NCI-H526 (cell line): ENCODE data around the gene MOV10L1.

Experiments
- DNase-seq, 2 experiments: peaks; one replicate each; lab custom pipeline; 2025; lab: John Stamatoyannopoulos, UW

The MOV10L1 gene

DNA sequence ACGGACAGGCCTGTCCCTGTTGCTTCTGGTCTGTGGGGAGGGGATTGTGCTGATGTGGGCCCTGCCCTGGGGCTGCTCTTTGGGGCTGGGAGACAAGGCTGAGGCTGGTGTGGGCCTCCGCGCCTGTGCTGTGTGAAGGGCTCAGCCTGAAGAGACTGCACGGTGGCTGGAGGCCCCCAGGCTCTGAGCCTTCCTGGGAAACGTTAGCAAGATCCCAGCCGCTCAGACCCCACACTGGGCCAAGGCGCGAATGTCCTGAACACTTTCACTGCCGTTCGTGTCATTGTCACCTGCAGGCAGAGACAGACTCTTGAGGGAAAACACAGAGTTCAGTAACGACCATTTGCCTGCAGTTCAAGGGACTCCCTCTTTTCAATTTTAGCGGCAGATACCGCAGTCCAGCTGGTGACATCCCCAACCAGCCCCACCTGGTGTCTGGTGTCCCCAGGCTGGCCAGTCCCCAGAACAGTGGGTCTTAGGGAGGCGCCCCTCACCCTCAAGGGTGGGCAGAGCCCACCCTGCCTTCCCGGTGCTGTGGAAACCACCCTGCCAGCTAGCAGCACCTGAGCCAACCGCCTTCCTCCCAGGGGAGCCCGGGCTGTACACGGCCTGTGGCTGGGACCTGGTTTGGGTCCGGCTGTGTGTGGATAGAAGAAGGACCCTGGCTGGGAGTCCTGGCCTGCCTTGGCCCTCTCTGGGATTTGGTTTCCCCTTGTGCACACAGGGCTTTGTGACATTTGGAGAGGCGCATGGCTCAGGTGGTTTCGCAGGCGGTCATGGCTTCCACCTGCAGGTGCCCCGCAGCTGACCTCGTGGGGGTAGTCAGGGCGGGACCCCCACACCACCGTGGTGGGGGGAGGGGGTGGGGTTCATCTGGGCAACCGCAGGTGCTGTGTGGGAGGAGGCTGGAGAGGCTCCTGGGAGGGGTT is 86.4 kb downstream of the MOV10L1 start:
- no peak for DNase-seq

DNA sequence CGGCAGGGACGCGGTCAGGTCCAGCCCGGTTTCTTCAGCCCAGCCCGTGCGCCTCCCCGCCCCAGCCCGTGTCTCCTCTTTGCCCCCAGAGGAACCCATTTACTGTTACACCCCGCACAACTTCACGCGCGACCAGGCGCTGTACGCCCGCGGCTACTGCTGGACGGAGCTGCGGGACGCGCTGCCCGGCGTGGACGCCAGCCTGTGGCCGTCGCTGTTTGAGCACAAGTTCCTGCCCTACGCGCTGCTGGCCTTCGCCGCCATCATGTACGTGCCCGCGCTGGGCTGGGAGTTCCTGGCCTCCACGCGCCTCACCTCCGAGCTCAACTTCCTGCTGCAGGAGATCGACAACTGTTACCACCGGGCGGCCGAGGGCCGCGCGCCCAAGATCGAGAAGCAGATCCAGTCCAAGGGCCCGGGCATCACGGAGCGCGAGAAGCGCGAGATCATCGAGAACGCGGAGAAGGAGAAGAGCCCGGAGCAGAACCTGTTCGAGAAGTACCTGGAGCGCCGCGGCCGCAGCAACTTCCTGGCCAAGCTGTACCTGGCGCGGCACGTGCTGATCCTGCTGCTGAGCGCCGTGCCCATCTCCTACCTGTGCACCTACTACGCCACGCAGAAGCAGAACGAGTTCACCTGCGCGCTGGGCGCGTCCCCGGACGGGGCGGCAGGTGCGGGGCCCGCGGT is 87.2 kb downstream of the MOV10L1 start:
- no peak for DNase-seq

DNA sequence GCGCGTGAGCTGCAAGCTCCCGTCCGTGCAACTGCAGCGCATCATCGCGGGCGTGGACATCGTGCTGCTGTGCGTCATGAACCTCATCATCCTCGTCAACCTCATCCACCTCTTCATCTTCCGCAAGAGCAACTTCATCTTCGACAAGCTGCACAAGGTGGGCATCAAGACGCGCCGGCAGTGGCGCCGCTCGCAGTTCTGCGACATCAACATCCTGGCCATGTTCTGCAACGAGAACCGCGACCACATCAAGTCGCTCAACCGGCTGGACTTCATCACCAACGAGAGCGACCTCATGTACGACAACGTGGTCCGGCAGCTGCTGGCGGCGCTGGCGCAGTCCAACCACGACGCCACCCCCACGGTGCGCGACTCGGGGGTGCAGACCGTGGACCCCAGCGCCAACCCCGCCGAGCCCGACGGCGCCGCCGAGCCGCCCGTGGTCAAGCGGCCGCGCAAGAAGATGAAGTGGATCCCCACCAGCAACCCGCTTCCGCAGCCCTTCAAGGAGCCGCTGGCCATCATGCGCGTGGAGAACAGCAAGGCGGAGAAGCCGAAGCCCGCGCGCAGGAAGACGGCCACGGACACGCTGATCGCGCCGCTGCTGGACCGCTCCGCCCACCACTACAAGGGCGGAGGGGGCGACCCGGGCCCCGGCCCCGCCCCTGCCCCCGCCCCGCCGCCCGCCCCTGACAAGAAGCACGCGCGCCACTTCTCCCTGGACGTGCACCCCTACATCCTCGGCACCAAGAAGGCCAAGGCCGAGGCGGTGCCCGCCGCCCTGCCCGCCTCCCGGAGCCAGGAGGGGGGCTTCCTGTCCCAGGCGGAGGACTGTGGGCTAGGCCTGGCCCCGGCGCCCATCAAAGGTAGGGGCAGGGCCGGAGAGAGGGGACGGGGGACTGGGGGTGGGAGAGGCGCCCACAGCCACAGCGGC is 88.0 kb downstream of the MOV10L1 start:
- DNase-seq: no peak

DNA sequence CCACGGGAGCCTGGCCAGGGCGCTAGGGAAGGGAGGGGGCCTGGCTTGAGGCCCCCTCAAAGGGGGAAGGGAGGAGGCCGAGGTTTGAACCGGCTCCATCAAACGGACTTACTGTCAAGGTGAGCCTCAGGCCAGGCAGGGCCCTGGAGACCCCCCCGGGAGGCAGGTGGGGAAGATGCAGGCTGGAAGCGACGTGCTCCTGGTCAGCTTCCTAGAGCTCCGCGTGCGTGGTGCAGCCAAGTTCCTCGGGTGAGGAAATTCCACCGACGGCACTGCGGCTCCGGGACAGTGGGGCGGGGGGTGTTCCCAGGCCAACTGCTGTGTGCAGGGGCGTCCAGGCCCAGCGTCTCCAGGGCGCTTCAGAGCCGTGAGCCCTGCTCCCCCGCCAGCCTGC is 88.7 kb downstream of the MOV10L1 start:
- no peak for DNase-seq

DNA sequence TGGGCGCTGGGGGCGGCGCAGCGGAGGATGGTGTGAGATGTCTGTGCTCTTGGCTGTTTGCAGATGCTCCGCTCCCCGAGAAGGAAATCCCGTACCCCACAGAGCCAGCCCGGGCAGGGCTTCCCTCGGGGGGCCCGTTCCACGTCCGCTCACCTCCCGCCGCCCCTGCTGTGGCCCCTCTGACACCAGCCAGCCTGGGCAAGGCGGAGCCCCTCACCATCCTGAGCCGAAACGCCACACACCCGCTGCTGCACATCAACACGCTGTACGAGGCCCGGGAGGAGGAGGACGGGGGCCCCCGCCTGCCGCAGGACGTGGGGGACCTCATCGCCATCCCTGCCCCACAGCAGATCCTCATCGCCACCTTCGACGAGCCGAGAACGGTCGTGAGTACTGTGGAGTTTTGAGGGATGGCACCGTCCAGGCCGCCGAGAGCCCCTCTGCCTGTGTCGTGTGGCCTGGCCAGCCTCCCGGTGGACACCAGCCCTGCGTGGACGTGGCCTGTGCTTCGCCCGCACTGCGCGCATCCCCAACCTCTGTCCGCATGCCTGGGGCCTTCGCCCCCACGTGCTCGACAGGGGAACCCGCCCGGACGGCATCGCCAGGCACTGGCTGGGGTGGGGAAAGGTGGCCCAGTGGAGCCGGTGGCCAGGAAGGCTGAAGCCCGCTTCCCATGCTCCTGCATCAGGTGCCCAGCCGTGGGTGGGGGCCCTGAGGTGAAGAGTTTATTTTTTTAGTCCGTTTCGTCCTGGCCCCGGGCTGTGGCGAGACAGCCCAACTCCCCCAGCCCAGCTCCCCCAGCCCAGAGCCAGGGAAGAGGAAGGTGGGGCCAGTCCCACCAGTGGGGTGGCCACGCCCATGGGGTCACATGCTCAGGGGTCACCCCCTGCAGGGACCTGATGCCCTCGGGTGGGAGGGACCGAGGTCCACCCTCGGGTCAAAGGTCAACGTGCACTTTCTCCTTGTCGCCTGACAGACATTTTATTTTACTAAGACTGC is 89.4 kb downstream of the MOV10L1 start:
- DNase-seq: no peak

DNA sequence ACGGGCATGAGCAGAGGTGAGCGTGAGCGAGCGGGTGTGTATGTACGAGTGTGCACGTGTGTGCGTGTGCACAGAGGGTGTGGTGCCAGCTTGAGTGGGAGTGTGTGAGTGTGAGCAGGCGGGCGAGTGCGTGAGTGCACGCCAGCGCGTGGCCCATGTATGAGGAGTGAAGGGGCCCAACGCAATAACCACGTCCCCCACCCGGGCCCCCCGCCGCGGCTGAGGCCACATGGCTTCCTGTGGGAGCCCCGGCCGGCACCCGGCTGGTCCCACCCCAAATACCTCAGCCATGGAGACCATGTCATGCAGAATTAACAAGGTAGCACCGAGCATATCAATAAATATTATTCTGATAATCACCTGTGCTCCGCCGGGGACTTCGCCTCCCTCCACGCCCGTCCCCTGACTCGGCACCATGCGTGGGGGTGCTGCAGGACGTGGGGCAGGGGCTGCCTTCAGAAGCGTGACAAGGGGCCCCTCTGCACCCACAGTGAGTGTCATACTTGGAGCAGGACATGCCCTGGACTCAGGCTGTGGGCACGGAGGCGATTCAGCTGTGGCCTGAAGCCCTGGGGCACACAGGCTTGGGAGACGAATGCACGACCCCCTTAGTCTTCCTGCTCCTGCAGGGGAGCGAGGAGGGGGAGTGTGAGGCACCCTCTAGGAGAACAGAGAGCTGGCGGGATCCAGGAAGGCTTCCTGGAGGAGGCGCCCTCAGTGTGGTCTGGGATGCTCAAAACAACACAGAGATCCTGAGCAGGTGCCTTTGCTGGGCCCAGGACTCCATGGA is 90.3 kb downstream of the MOV10L1 start:
- no peak for DNase-seq

DNA sequence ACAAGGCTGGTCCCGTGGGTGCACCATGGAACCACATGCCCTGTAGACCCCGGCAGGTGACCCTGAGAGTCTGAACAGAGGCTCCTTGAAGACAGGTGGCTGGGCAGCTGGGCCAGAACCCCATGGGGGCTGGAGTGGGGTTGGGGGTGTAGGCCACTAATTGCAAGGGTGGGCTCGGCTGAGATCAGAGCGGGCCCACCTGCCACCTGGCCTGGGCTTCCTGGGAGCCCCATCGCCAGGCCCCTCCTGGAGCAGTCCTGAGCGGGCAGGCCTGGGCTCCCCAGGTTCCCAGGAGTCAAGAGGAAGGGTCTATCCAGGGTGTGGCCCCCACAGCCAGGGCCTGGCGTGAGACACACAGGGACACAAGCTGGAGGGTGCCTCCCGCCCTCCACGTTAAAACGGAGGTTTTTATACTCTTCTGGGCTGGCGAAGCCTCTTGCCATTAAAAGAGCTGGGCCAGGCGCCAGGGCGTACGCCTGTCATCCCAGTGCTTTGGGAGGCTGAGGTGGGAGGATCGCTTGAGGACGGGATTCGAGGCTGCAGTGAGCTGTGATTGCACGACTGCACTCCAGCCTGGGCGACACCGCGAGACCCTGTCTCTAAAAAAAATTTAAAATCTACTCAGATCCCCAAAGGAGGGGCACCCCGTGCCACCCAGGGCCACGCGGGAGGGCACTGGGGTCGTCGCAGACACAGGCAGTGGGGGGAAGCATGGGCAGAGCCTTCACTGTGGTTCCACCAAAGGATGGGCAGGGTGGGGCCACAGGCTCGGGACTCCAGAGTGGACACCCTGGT is 91.1 kb downstream of the MOV10L1 start:
- no peak for DNase-seq

DNA sequence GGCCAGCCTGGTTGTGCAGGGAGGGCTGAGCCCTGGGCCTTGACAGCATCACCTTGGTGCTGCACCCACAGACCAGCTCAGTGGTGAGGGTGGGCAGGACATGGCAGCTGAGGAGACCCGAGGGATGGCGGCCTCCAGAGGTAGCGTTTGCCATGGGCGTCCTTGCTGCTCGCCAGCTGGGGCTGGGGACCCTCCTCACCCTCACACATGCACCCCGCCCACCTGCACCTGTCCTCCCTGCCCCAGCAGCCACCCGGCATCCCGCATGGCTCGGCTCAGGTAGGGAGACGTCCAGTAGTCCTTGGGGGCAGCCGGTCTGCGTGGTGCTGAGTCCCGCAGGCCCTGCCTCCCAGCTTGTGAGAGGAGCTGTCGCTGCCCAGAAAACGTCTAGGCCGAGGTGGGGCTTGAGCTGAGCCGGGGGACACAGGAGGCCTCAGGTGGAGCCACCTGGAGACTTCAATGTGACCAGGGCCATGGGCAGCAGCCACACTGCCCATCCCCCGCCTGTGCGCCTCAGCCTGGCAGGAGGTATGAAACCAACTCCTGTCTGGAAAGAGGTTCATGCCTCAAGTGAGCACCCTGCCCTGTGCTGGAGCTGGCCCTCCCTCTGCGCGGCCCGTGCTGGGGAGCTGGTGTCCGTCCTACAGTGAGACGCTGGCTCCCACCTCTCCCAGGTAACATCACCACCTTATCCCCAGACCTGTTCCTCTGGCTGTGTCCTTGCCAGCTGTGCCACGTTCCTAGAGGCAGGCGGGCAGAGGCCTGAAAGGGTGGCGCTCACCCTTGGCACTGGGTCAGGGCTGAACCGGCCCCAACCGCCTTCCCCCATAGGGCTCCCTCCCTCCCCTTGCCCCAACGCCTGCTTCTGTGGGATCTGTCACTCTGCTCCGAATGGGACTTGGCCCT is 92.6 kb downstream of the MOV10L1 start:
- DNase-seq: no peak

DNA sequence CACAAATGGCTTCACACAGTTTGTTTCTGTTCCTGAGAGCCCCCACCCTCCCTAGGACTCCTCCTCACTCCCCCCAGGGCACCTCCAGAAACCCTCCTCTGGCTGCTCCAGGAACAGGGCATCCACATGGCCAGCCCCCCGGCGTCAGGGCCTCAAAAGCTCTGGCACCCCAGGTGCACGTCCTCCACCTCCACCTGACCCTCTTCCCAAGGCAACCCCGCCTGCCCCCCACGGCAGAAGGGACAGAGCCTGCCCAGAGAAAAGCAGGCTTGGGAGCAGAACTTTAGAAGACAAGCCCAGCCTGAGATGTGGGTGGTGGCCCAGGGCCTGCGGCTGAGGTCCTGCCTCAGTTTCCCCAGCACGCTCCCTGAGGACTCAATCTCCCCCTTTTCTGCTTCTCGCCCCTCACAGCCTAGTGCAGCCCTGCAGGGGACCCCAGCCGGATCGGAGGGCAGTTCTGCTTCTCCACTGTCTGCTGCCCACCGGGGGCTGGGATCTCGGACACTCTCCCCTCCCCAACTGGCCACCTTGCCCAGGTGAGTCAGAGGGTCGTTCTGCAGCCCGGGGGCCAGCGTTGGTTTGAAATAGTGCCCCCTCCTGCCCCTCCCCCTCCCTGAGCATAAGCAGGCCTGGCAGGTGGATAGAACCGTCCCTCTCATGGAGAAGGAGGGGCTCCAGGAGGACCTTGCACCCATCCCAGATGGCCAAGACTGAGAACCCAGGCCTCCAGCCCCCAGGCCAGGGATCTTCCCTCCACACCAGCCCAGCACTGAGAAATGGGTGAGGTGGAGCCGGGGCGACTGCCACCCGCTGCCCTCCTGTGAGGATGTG is 93.5 kb downstream of the MOV10L1 start:
- no peak for DNase-seq

DNA sequence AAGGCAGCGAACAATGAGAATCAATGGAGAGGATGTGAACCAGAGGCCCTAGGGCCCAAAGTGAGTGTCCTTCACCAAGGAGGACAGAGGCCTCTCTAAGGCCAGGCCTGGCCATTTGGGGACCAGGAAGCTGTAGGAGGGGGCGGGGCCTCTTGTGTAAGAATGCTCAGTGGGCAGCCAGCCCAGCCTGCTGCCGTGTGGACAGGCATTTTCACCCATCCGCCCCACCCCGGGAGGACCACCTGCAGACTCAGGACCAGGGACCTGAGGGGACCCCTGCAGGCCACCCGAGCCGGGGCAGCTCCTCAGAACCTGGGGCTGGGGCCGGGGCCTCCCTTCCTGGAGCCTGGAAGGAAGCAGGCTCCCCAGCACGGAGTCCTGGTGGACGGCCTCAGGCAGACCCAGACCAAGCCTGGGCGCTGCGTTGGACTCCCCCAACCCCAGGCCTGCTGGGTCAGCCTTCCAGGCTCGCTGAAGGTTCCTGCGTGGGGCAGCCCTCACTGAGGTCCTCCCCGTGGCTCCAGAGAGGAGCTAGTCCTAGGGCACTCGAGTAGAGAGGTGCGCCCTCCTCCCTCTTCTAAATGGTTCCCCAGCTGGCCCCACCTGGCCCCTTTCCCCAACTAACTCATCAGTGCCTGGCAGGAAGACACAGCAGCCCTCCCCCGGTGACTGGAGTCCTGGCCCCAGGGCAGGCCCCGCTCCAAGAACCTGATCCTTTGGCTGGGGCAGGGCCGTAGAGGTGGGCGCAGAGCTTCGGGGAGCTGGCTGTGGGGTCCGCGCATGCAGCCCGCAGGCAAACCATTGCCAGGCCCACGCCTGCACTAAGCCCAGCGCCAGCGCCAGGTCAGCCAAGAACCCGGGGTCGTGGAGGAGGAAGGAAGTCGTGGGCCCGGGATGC is 94.4 kb downstream of the MOV10L1 start:
- no peak for DNase-seq

DNA sequence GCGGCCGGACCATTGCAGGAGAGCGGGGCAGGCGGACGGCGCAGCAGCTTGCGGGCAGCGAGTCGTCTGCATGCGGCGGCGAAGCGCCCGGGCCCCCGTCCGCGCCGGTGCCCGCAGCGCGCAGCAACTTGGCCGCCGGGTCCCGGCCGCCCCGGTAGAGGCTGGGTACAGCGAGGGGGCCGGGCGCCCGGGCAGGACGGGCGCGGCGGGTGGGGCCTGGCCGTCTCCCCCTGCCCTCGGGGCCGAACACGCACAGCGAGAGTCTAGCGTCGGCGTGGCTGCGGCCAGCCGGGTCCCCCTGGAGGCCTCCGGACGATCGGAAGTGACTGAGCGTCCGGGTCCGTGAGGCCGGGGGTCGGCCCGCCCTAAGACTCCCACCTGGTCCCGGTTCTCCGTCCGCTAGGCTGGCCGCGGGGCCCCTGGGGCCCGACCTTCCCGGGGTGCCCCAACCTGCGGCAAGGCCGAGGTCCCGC is 95.1 kb downstream of the MOV10L1 start:
- DNase-seq: no peak

DNA sequence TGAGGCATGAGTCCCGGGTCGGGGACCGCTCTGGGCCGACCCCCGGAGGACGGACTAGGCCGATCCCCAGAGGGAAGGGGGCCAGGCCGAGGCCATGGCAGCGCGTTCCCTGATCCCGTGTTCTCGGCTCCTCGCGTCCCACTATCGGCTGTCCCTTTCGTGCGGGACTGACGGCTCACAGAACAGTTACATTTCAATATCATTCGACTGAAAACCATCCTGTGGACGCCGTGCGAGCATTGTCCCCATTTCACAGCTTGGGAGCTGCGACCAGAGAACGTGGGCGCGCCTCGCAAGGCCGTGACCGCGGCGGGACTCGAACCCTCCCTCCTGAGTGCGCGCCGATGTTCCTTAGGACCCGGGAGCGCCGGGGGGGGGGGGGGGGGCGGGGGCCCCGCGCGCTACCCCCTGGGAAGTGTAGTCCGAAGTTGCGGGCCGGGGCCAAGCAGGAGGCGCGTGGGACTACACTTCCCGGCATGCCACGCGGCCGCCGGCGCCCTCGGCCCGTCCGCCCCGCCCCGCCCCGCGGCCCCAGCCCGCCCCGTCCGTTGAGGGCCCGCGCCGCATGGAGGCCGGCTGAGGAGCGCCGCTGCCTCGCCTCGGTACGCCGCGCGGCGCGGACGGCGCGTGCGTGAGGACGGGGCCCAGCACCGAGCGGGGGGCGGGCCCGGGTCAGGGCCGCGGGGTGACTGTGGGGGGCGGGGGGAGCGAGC is 95.7 kb downstream of the MOV10L1 start, which contains the start of gene TRABD:
Gene TRABD (plus strand): TSS at position 539 of the 713 bp plus-strand sequence. CDS start 7,148 bp downstream, outside the sequence.
- DNase-seq: peak in 1 of 2 experiments; percentile 91

DNA sequence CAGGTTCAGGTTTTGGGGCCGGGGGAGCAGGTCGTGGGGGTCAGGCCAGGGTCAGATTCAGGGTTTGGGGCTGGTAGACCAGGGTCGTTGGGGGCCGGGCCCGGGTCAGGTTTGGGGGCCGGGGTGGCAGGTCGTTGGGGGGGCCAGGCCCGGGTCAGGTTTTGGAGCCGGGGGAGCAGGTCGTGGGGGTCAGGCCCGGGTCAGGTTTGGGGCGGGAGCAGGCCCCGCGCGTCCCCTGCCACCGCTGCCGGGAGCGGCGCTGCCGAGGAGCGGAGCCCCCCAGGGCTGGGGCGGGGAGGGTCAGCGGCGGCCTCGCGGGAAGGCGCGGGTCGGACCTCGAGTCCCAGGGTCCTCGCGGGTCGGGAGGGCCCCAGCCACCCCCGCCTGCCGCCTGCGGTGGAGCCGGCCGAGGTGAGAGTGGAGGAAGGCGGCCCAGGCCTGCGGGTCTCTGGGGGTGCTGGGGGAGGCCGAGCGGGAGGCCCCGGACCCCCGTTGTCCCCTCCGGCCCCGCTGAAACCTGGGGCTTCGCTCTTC is 96.4 kb downstream of the MOV10L1 start:
- DNase-seq: no peak

DNA sequence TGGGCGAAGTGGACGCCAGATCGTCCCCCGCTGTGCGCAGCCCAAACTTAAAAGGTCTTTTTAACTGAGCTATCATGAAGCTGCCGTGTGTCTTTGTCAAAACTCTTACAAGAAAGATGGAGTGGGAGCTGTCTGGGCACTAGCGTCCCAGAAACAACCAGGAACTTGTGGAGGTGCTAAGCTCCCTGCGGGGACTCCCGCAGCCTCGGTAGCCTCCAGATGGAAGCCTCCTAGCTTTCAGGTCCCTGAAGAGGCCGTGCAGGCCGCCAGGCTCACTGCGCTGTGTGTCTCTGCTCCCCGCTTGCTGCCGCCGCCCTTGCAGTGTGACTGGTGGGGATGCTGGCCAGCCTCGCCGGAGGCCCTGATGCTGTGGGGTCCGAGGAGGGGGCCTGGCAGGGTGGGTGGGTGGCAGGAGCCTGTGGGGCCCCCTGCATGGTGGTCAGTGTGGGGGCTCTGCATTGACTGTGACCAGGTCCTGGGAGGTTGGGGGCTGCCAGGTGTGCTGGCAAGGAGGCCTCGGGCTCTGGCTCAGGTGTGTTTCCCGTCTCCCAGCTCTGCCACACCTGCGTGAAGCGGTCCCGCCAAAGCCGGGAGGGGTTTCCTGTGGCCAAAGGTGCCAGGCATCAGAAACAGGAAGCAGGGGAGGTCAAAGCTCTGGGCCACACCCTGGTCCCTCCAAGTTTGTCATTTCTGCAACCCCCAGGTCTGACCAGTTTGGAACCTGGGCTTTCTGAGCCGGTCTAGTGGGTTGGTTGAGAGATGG is 97.1 kb downstream of the MOV10L1 start:
- DNase-seq: peak in 1 of 2 experiments; percentile 35
